Measurements from ENCODE around the gene KRTAP29-1. TPM values are rescaled to one million over a fixed set of nuclear protein-coding genes. Genes with fewer than 3 reads are reported as not detected.

The KRTAP29-1 gene
- polyA plus RNA-seq, 1 donor (not counting 4 experiments of a cell fraction or from before 2014, with no cell fraction given): not detected

DNA sequence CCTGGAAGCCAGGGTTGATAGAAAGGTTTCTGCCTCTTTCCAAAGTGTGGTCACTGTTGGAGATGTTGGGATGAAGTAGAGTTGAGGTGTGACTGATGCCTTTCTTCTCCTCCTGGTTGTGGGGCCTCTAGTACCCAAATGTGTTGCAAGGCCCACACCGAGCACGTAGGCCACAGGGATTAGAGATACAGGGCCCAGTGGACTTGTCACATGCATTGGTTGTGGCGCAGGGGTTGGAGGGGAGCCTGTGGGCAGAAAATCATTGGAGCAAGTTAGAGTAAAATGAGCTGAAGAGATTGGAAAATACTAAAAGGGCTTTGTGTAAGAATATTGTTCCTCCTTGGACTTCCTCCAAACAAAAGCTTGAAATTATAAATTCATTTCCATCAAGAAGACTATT, 43.3 kb upstream of the KRTAP29-1 start:
- DNase-seq (ENCODE audit: low read depth, low spot score) (no peak), FAIRE-seq (no peak)
- no peak overlapping the region for H3K4me2 ChIP-seq (ENCODE audit: control insufficient read depth, extremely low read depth, insufficient read depth, low read depth, low read length)
- dilution Hi-C loops (cut with MboI; ENCODE audit: extremely low pct_ligation_motif_present, low sequenced_read_pairs): no loop called here
- no peak overlapping the region for H3K9ac ChIP-seq (ENCODE audit: control insufficient read depth, extremely low read depth, insufficient read depth, low read length)
- H4K20me1 ChIP-seq (ENCODE audit: control insufficient read depth, extremely low read depth, insufficient read depth, low read length): no peaks in the 10 kb centered on the region
- H3K9me1 ChIP-seq (ENCODE audit: control insufficient read depth, extremely low read depth, insufficient read depth, low read length): no peaks in the 10 kb centered on the region
- TF ChIP-seq, protein P1, sequence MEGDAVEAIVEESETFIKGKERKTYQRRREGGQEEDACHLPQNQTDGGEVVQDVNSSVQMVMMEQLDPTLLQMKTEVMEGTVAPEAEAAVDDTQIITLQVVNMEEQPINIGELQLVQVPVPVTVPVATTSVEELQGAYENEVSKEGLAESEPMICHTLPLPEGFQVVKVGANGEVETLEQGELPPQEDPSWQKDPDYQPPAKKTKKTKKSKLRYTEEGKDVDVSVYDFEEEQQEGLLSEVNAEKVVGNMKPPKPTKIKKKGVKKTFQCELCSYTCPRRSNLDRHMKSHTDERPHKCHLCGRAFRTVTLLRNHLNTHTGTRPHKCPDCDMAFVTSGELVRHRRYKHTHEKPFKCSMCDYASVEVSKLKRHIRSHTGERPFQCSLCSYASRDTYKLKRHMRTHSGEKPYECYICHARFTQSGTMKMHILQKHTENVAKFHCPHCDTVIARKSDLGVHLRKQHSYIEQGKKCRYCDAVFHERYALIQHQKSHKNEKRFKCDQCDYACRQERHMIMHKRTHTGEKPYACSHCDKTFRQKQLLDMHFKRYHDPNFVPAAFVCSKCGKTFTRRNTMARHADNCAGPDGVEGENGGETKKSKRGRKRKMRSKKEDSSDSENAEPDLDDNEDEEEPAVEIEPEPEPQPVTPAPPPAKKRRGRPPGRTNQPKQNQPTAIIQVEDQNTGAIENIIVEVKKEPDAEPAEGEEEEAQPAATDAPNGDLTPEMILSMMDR (optimal IDR thresholded peaks at IDR 0.05 in 1 of 3, IDR thresholded peaks at IDR 0.05 in 1 of 3, conservative IDR thresholded peaks at IDR 0.05 in 1 of 3; ENCODE audit: extremely low read depth in 1 of 3, insufficient read depth in 2 of 3, low read length in 3 of 3): no peak
- TF ChIP-seq EZH2 (IDR thresholded peaks at IDR 0.05; ENCODE audit: low read length): no peak
- no peaks in the 10 kb centered on the region for H3K79me2 ChIP-seq (ENCODE audit: control insufficient read depth, insufficient read depth, low read length)
- H3K9me3 ChIP-seq (ENCODE audit: control insufficient read depth, low read depth, low read length): no peaks in the 10 kb centered on the region
- no peaks in the 10 kb centered on the region for H3K27me3 ChIP-seq (ENCODE audit: control insufficient read depth, extremely low read depth, insufficient read depth, low read length)
- no peak overlapping the region for H2AFZ ChIP-seq (ENCODE audit: control insufficient read depth, low read length)
- no peak overlapping the region for H3K4me3 ChIP-seq (ENCODE audit: control insufficient read depth in 2 of 3, extremely low read depth in 1 of 3, insufficient read depth in 2 of 3, low read depth in 1 of 3, low read length in 3 of 3)
- no peak overlapping the region for H3K27ac ChIP-seq (ENCODE audit: control insufficient read depth, insufficient read depth, low read length)
- H3K36me3 ChIP-seq (ENCODE audit: control insufficient read depth in 2 of 2, extremely low read depth in 1 of 2, insufficient read depth in 2 of 2, low read length in 2 of 2): no peaks in the 10 kb centered on the region
- peaks cover 20% of the 10 kb centered on the region for H3K4me1 ChIP-seq (ENCODE audit: control insufficient read depth, extremely low read depth, insufficient read depth, low read length)

DNA sequence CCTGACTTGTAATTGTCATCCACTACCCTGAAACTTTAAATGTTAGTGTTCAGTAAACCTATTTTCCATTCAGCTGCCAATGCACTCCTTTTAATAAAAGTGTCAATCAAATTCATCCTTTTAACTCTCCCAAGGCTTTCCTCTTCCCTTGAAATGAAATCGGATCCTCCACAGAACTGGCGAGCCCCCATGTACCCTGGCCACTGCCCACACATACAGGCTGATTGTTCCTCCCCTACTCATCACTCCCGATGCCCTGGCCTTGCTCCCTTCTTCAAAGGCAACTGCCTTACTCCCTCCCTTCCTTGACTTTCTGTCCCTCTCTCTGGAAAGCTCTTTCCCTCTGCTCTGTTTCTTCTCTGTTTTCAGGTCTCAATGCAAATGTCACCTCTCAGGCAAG, 40.4 kb upstream of the KRTAP29-1 start:
- Histone ChIP-seq H3K9me1 (ENCODE audit: control insufficient read depth, extremely low read depth, insufficient read depth, low read length) (no peaks in the 10 kb centered on the region), H3K4me1 (ENCODE audit: control insufficient read depth, extremely low read depth, insufficient read depth, low read length) (peaks cover 22% of the 10 kb centered on the region), H3K27ac (ENCODE audit: control insufficient read depth, insufficient read depth, low read length) (no peak overlapping the region), H2AFZ (ENCODE audit: control insufficient read depth, low read length) (no peak overlapping the region), H3K27me3 (ENCODE audit: control insufficient read depth, extremely low read depth, insufficient read depth, low read length) (no peaks in the 10 kb centered on the region), H3K9ac (ENCODE audit: control insufficient read depth, extremely low read depth, insufficient read depth, low read length) (no peak overlapping the region), H3K9me3 (ENCODE audit: control insufficient read depth, low read depth, low read length) (no peaks in the 10 kb centered on the region), H4K20me1 (ENCODE audit: control insufficient read depth, extremely low read depth, insufficient read depth, low read length) (no peaks in the 10 kb centered on the region), H3K4me2 (ENCODE audit: control insufficient read depth, extremely low read depth, insufficient read depth, low read depth, low read length) (no peak overlapping the region), H3K36me3 (ENCODE audit: control insufficient read depth in 2 of 2, extremely low read depth in 1 of 2, insufficient read depth in 2 of 2, low read length in 2 of 2) (no peaks in the 10 kb centered on the region), H3K4me3 (ENCODE audit: control insufficient read depth in 2 of 3, extremely low read depth in 1 of 3, insufficient read depth in 2 of 3, low read depth in 1 of 3, low read length in 3 of 3) (no peak overlapping the region), H3K79me2 (ENCODE audit: control insufficient read depth, insufficient read depth, low read length) (no peaks in the 10 kb centered on the region)
- DNase-seq (ENCODE audit: low read depth, low spot score) (no peak), FAIRE-seq (no peak)
- dilution Hi-C loops (cut with MboI; ENCODE audit: extremely low pct_ligation_motif_present, low sequenced_read_pairs): no loop called here
- TF ChIP-seq, protein P1 (optimal IDR thresholded peaks at IDR 0.05 in 1 of 3, IDR thresholded peaks at IDR 0.05 in 1 of 3, conservative IDR thresholded peaks at IDR 0.05 in 1 of 3; ENCODE audit: extremely low read depth in 1 of 3, insufficient read depth in 2 of 3, low read length in 3 of 3): no peak
- no peak for TF ChIP-seq EZH2 (IDR thresholded peaks at IDR 0.05; ENCODE audit: low read length)
